Fibroblast of lung (primary cell): ENCODE measurements around the gene RHPN2. TPM values are rescaled to one million over a fixed set of nuclear protein-coding genes. Genes with fewer than 3 reads are reported as not detected.

ENCODE experiments used
- DNase-seq, 2 donors: peaks; one replicate each; pipeline versions ENCODE4 v3.0.0 to v3.0.0-alpha.2; 2010; ENCODE audit warnings: low read depth in 2 of 2
- H2AFZ ChIP-seq: 2 replicates; pipeline ENCODE4 v1.5.1; 2012; ENCODE audit warnings: low read length, control low read depth, inconsistent platforms
- H3K27ac ChIP-seq: 2 replicates; pipeline ENCODE4 v1.5.1; 2011; ENCODE audit warnings: low read length, control low read depth; ENCODE audit not compliant: insufficient read depth
- H3K27me3 ChIP-seq: 2 replicates; pipeline ENCODE4 v1.5.1; 2011; ENCODE audit warnings: mild to moderate bottlenecking, low read length; ENCODE audit not compliant: control insufficient read depth, insufficient read depth
- H3K36me3 ChIP-seq: 2 replicates; pipeline ENCODE4 v1.5.1; 2011; ENCODE audit warnings: low read length; ENCODE audit not compliant: control insufficient read depth, insufficient read depth
- H3K4me1 ChIP-seq: 2 replicates; pipeline ENCODE4 v1.5.1; 2011; ENCODE audit warnings: low read length; ENCODE audit not compliant: control insufficient read depth, insufficient read depth; ENCODE audit errors: extremely low read depth
- H3K4me2 ChIP-seq: 2 replicates; pipeline ENCODE4 v1.5.1; 2011; ENCODE audit warnings: low read length, control low read depth; ENCODE audit not compliant: insufficient read depth; ENCODE audit errors: extremely low read depth
- H3K4me3 ChIP-seq, 4 experiments: fragments of 200-600 bp in 1 of 4; sonication (generic) in 1 of 4; replicated peaks in 1 of 4; 2 replicates each; pipeline ENCODE4 v1.5.1; 2011 to 2016; ENCODE audit warnings: low read length in 4 of 4, low read depth in 3 of 4, mild to moderate bottlenecking in 3 of 4, control low read depth in 2 of 4, inconsistent platforms in 1 of 4, mixed read lengths in 1 of 4; ENCODE audit not compliant: insufficient read depth in 1 of 4; ENCODE audit errors: control extremely low read depth in 1 of 4
- H3K79me2 ChIP-seq: 2 replicates; pipeline ENCODE4 v1.5.1; 2012; ENCODE audit warnings: mild to moderate bottlenecking, low read length, inconsistent platforms; ENCODE audit not compliant: control insufficient read depth, insufficient read depth
- H3K9ac ChIP-seq: 2 replicates; pipeline ENCODE4 v1.5.1; 2011; ENCODE audit warnings: mild to moderate bottlenecking, low read length, control low read depth; ENCODE audit not compliant: insufficient read depth
- H3K9me3 ChIP-seq: 2 replicates; pipeline ENCODE4 v1.5.1; 2012; ENCODE audit warnings: low read depth, low read length; ENCODE audit not compliant: control insufficient read depth, insufficient read depth
- H4K20me1 ChIP-seq: 2 replicates; pipeline ENCODE4 v1.5.1; 2011; ENCODE audit warnings: low read length; ENCODE audit not compliant: control insufficient read depth, insufficient read depth; ENCODE audit errors: extremely low read depth
- CTCF ChIP-seq, 2 donors: IDR thresholded peaks in 1 of 2; conservative IDR thresholded peaks in 1 of 2; 1 replicate in 1 of 2; 2 replicates in 1 of 2; pipeline ENCODE4 v1.5.1; 2011 to 2012; ENCODE audit warnings: low read length in 2 of 2, control low read depth in 1 of 2, inconsistent platforms in 1 of 2, low read depth in 1 of 2, mild to moderate bottlenecking in 1 of 2
- EZH2 ChIP-seq: IDR thresholded peaks from 2 replicates; pipeline ENCODE4 v1.5.1; 2012; ENCODE audit warnings: low read length, control low read depth, mild to moderate bottlenecking; ENCODE audit errors: missing control alignments
- polyA plus RNA-seq, 2 donors: library from polyadenylated mRNA; depleted of rRNA in 1 of 2; stranded (reverse) in 1 of 2; unstranded in 1 of 2; fragments of >200 nt; gene quantifications; 2 replicates each; pipeline ENCODE4 v1.2.1, GENCODE V29; 2011 to 2012; ENCODE audit warnings: missing spikeins in 1 of 2
- total RNA-seq: library from RNA; depleted of rRNA; stranded (reverse); fragments of >200 nt; gene quantifications from 2 replicates; pipeline ENCODE4 v1.2.1, GENCODE V29; 2014

Gene RHPN2
- total and polyA plus RNA-seq, 2 donors (not counting 1 experiment from before 2014, with no cell fraction given), result 3.3 to 3.8 TPM

DNA sequence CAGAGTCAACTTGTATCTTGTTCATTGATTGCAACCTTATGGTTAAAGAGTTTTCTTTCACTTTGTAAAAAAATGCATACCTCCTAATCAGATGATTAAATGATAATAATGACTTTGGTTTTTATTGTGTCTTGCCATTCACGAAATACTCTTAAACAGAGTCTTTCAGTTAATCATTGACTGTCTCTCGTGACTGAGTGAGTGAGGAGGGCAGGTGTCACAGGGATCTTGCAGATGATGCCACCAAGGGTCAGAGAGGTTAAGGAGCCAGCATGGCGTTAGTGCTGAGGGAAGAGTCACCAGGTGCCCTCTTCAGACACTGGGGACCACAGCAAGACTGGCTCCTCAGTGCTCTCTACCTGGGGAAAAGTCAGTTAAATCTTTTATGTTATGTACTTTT is 24.3 kb upstream of the RHPN2 start:
- no peaks in the 10 kb centered on the region for H3K4me1 ChIP-seq
- H3K9me3 ChIP-seq, result no peaks in the 10 kb centered on the region
- no peak overlapping the region for H2AFZ ChIP-seq
- no peaks in the 10 kb centered on the region for H4K20me1 ChIP-seq
- H3K4me3 ChIP-seq, result no peak overlapping the region
- H3K27ac ChIP-seq, result no peak overlapping the region
- no peak for DNase-seq
- H3K27me3 ChIP-seq, result no peaks in the 10 kb centered on the region
- H3K79me2 ChIP-seq, result no peaks in the 10 kb centered on the region
- H3K9ac ChIP-seq, result no peak overlapping the region
- no peak for TF ChIP-seq CTCF (conservative IDR thresholded peaks at IDR 0.05 in 1 of 2, IDR thresholded peaks at IDR 0.05 in 1 of 2; ENCODE audit: low read depth in 1 of 2, low read length in 2 of 2)
- no peak for TF ChIP-seq EZH2
- H3K4me2 ChIP-seq, result no peak overlapping the region
- peaks cover 3% of the 10 kb centered on the region for H3K36me3 ChIP-seq

GRCh38 chr19:33086955-33087354 is 22.3 kb upstream of the RHPN2 start:
- TF ChIP-seq CTCF (conservative IDR thresholded peaks at IDR 0.05 in 1 of 2, IDR thresholded peaks at IDR 0.05 in 1 of 2; ENCODE audit: low read depth in 1 of 2, low read length in 2 of 2), result no peak
- TF ChIP-seq EZH2, result no peak
- Histone ChIP-seq H3K27ac (no peak overlapping the region), H3K4me3 (no peak overlapping the region), H3K4me2 (no peak overlapping the region), H3K79me2 (peaks cover 5% of the 10 kb centered on the region), H3K4me1 (peaks cover 3% of the 10 kb centered on the region), H3K9me3 (no peaks in the 10 kb centered on the region), H2AFZ (no peak overlapping the region), H3K27me3 (no peaks in the 10 kb centered on the region), H4K20me1 (no peaks in the 10 kb centered on the region), H3K9ac (no peak overlapping the region), H3K36me3 (no peaks in the 10 kb centered on the region)
- no peak for DNase-seq

GRCh38 chr19:33085570-33086128 is 21.0 kb upstream of the RHPN2 start:
- Histone ChIP-seq H3K36me3 (no peaks in the 10 kb centered on the region), H3K9me3 (no peaks in the 10 kb centered on the region), H3K4me2 (no peak overlapping the region), H3K27me3 (no peaks in the 10 kb centered on the region), H4K20me1 (no peaks in the 10 kb centered on the region), H3K9ac (no peak overlapping the region), H3K4me1 (peaks cover 5% of the 10 kb centered on the region), H3K4me3 (no peak overlapping the region), H3K79me2 (peaks cover 14% of the 10 kb centered on the region), H3K27ac (no peak overlapping the region), H2AFZ (no peak overlapping the region)
- no peak for DNase-seq
- TF ChIP-seq CTCF (conservative IDR thresholded peaks at IDR 0.05 in 1 of 2, IDR thresholded peaks at IDR 0.05 in 1 of 2; ENCODE audit: low read depth in 1 of 2, low read length in 2 of 2), result no peak
- TF ChIP-seq EZH2, result no peak
